B cell (primary cell): ENCODE results near the gene ELMO1. TPM values are rescaled to one million over a fixed set of nuclear protein-coding genes. Genes with fewer than 3 reads are reported as not detected.

Experiments used
- ATAC-seq: fragments of 200-7000 bp; cut with Tn5 transposase; one replicate; pipeline ENCODE4 v1.10.0; 2021; ENCODE audit warnings: low read depth, mild to moderate bottlenecking, moderate number of reproducible peaks, moderate library complexity
- CTCF ChIA-PET: fragments of 350-600 bp; sonication (Branson Sonifier 250); formaldehyde crosslinking; loops from one replicate; lab custom pipeline; 2021; ENCODE audit warnings: antibody characterized with exemption, inconsistent platforms; lab: Charles Lee
- POLR2A ChIA-PET: fragments of 350-600 bp; sonication (Branson Sonifier 250); formaldehyde crosslinking; loops from one replicate; lab custom pipeline; 2021; ENCODE audit warnings: antibody characterized with exemption; lab: Charles Lee
- DNase-seq: peaks from one replicate; pipeline ENCODE4 v3.0.0; 2013
- H2AFZ ChIP-seq: 2 replicates; pipeline ENCODE4 v1.6.1; 2012; ENCODE audit warnings: mild to moderate bottlenecking, low read depth, low read length; ENCODE audit not compliant: insufficient read depth, poor library complexity, severe bottlenecking
- H3K27ac ChIP-seq, 2 donors: 1 replicate in 1 of 2; 2 replicates in 1 of 2; pipeline ENCODE4 v1.5.1; 2012 to 2013; ENCODE audit warnings: low read length in 2 of 2, mild to moderate bottlenecking in 2 of 2, moderate library complexity in 1 of 2
- H3K27me3 ChIP-seq, 4 experiments: fragments of 200-600 bp in 1 of 4; sonication (generic) in 1 of 4; replicated peaks in 1 of 4; 1 replicate in 2 of 4; 2 replicates in 2 of 4; pipeline versions ENCODE4 v1.6.1 to v1.7.0; 2013 to 2016; ENCODE audit warnings: low read length in 3 of 4, mild to moderate bottlenecking in 2 of 4, mixed read lengths in 1 of 4, moderate library complexity in 1 of 4; ENCODE audit not compliant: insufficient read depth in 4 of 4, control insufficient read depth in 3 of 4; ENCODE audit errors: control extremely low read depth in 1 of 4
- H3K36me3 ChIP-seq, 2 experiments: replicated peaks in 1 of 2; 1 replicate in 1 of 2; 2 replicates in 1 of 2; pipeline versions ENCODE4 v1.6.1 to v1.7.1; 2013; ENCODE audit warnings: low read length in 1 of 2; ENCODE audit not compliant: insufficient read depth in 2 of 2, control insufficient read depth in 1 of 2; ENCODE audit errors: control extremely low read depth in 1 of 2, extremely low read depth in 1 of 2
- H3K4me1 ChIP-seq, 2 donors: fragments of 200-600 bp in 1 of 2; sonication (generic) in 1 of 2; 1 replicate in 1 of 2; 2 replicates in 1 of 2; pipeline versions ENCODE4 v1.5.1 to v1.6.1; 2013 to 2017; ENCODE audit warnings: low read length in 2 of 2; ENCODE audit not compliant: control insufficient read depth in 2 of 2, insufficient read depth in 2 of 2
- H3K4me2 ChIP-seq: replicated peaks from 2 replicates; pipeline ENCODE3; 2012; ENCODE audit warnings: mild to moderate bottlenecking, low read depth, low read length; ENCODE audit not compliant: poor library complexity, severe bottlenecking
- H3K4me3 ChIP-seq, 5 experiments: fragments of 200-600 bp in 1 of 5; sonication (generic) in 1 of 5; 1 replicate in 3 of 5; 2 replicates in 2 of 5; pipeline versions ENCODE4 v1.5.1 to v1.7.0; 2011 to 2016; ENCODE audit warnings: low read length in 4 of 5, mild to moderate bottlenecking in 4 of 5, low read depth in 2 of 5, control low read depth in 1 of 5, moderate library complexity in 1 of 5; ENCODE audit not compliant: insufficient read depth in 1 of 5; ENCODE audit errors: control extremely low read depth in 1 of 5, extremely low read depth in 1 of 5
- H3K79me2 ChIP-seq: fragments of 200-600 bp; sonication (generic); one replicate; pipeline ENCODE4 v1.6.0; 2016; ENCODE audit warnings: low read length; ENCODE audit not compliant: control insufficient read depth, insufficient read depth
- H3K9ac ChIP-seq: fragments of 200-600 bp; sonication (generic); 2 replicates; pipeline ENCODE4 v1.6.1; 2017; ENCODE audit warnings: mild to moderate bottlenecking, low read length, moderate library complexity
- H3K9me3 ChIP-seq, 3 donors: one replicate each; pipeline versions ENCODE4 v1.6.1 to v1.7.1; 2013; ENCODE audit warnings: low read length in 2 of 3; ENCODE audit not compliant: control insufficient read depth in 2 of 3, insufficient read depth in 1 of 3; ENCODE audit errors: control extremely low read depth in 1 of 3
- H4K20me1 ChIP-seq: 2 replicates; pipeline ENCODE4 v1.6.0; 2012; ENCODE audit warnings: mild to moderate bottlenecking, low read length; ENCODE audit not compliant: insufficient read depth, control insufficient read depth, poor library complexity, severe bottlenecking
- H3K27ac Mint-ChIP-seq: one replicate; pipeline ENCODE4 v1.8.0; 2021; ENCODE audit warnings: mixed read lengths
- H3K27me3 Mint-ChIP-seq: one replicate; pipeline ENCODE4 v1.8.0; 2021; ENCODE audit warnings: mixed read lengths
- H3K4me1 Mint-ChIP-seq: one replicate; pipeline ENCODE4 v1.8.0; 2021; ENCODE audit warnings: mixed read lengths
- H3K4me3 Mint-ChIP-seq: one replicate; pipeline ENCODE4 v1.8.0; 2021; ENCODE audit warnings: mixed read lengths
- H3K9me3 Mint-ChIP-seq: one replicate; pipeline ENCODE4 v1.8.0; 2022; ENCODE audit warnings: mixed read lengths; ENCODE audit not compliant: insufficient read depth
- CTCF ChIP-seq: fragments of 200-600 bp; IDR thresholded peaks from one replicate; pipeline ENCODE4 v1.8.0; 2022; ENCODE audit warnings: antibody characterized with exemption, mild to moderate bottlenecking
- EZH2 ChIP-seq: IDR thresholded peaks from 2 replicates; pipeline ENCODE4 v1.6.1; 2012; ENCODE audit warnings: borderline replicate concordance, low read depth, mild to moderate bottlenecking, moderate library complexity, low read length; ENCODE audit not compliant: insufficient read depth, poor library complexity, severe bottlenecking
- WGBS: methylation state at CpG from one replicate; pipeline ENCODE4 v1.1.5; 2013; ENCODE audit warnings: missing lambda C conversion rate; ENCODE audit not compliant: insufficient coverage; 5-methylcytosine and 5-hydroxymethylcytosine counted together
- intact Hi-C: fragments of 100-400 bp; cut with micrococcal nuclease; formaldehyde crosslinking; loops from one replicate; pipeline ENCODE4 v1.10.0; 2022
- polyA plus RNA-seq: library from polyadenylated mRNA; depleted of rRNA; stranded (reverse); fragments of >200 nt; gene quantifications from 2 replicates; pipeline ENCODE4 v1.2.3, GENCODE V29; 2012
- total RNA-seq, 2 donors: library from RNA; stranded (reverse); fragments of 120-200 nt in 1 of 2; gene quantifications; 1 replicate in 1 of 2; 2 replicates in 1 of 2; pipeline versions ENCODE4 v1.2.3 to v1.2.4, GENCODE V29; 2013 to 2022

The ELMO1 gene
- total and polyA plus RNA-seq, 2 donors (not counting 1 experiment from before 2014, with no cell fraction given): 44.7 to 177 TPM

DNA sequence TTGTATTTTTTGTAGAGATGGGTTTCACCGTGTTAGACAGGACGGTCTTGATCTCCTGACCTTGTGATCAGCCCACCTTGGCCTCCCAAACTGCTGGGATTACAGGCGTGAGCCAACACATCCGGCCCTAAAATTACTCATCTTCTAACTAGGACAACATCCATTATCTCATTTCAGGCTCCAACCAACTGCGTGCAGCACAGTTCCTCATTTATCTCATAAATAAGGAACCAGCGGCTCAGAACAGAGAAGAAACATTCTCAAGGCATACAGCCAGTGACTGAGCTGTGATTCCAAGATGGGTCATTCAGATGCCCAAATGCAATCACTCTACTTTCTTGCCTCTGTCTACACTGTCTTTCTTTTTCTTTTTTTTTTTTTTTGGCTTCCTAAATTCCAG is 356.1 kb downstream of the ELMO1 start:
- Mint-ChIP-seq H3K27me3 (no peaks in the 10 kb centered on the region), H3K27ac (no peak overlapping the region), H3K4me1 (no peaks in the 10 kb centered on the region), H3K4me3 (no peak overlapping the region), H3K9me3 (peaks cover 2% of the 10 kb centered on the region)
- no peaks in the 10 kb centered on the region for H3K4me1 ChIP-seq
- no peak for DNase-seq
- 98% methylated on average over 6 of the region's 6 CpGs for WGBS
- H4K20me1 ChIP-seq: peaks cover 6% of the 10 kb centered on the region
- no peaks in the 10 kb centered on the region for H3K9me3 ChIP-seq
- no peak overlapping the region for H3K27ac ChIP-seq
- H3K4me3 ChIP-seq: no peak overlapping the region
- intact Hi-C loops: no loop called here
- no peak overlapping the region for H2AFZ ChIP-seq
- no peak overlapping the region for H3K4me2 ChIP-seq
- CTCF ChIA-PET: no interaction called here
- H3K79me2 ChIP-seq: peaks cover 5% of the 10 kb centered on the region
- peaks cover 26 to 43% of the 10 kb centered on the region in 2 experiments for H3K36me3 ChIP-seq
- no peak for ATAC-seq
- POLR2A ChIA-PET: no interaction called here
- TF ChIP-seq CTCF (no peak), EZH2 (no peak)
- H3K27me3 ChIP-seq: no peaks in the 10 kb centered on the region
- H3K9ac ChIP-seq: no peak overlapping the region

GRCh38 chr7:37089972-37090371 is 358.7 kb downstream of the ELMO1 start:
- CTCF ChIA-PET: no interaction called here
- Histone ChIP-seq H3K4me3 (no peak overlapping the region), H3K36me3 (peaks cover 21% of the 10 kb centered on the region in 2 experiments), H3K4me1 (no peaks in the 10 kb centered on the region), H4K20me1 (peaks cover 6% of the 10 kb centered on the region), H2AFZ (no peak overlapping the region), H3K4me2 (no peak overlapping the region), H3K9ac (no peak overlapping the region), H3K9me3 (no peaks in the 10 kb centered on the region), H3K27ac (no peak overlapping the region), H3K79me2 (peaks cover 5% of the 10 kb centered on the region), H3K27me3 (no peaks in the 10 kb centered on the region)
- Mint-ChIP-seq H3K27ac (no peak overlapping the region), H3K4me3 (no peak overlapping the region), H3K4me1 (peaks cover 3% of the 10 kb centered on the region), H3K27me3 (no peaks in the 10 kb centered on the region), H3K9me3 (peaks cover 2% of the 10 kb centered on the region)
- intact Hi-C loops: no loop called here
- WGBS: 100% methylated on average over 3 of the region's 4 CpGs
- POLR2A ChIA-PET: no interaction called here
- no peak for DNase-seq
- ATAC-seq: no peak
- TF ChIP-seq CTCF (no peak), EZH2 (no peak)
